Measurements from ENCODE around the gene C8G.

C8G gene

DNA sequence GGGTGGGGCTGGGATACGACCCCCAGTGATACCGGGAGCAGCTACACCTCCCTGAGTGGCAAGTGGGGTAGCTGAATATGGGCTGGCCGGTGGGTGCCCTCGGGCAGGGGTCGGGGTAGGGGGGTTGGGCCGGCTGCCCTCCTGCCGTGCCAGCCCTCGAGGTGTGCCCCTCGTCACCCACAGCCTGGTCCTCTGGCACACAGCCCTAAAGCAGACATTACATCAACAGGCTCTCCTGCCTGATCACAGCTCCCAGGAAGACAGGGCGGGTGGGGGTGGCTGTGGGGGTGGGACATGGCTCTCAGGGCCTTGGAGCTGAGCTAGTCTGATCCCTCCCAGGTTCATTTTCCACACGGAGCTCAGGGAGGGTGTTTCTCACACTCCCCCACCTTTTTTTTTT, 23.7 kb upstream of the C8G start:
- no peak for DNase-seq

DNA sequence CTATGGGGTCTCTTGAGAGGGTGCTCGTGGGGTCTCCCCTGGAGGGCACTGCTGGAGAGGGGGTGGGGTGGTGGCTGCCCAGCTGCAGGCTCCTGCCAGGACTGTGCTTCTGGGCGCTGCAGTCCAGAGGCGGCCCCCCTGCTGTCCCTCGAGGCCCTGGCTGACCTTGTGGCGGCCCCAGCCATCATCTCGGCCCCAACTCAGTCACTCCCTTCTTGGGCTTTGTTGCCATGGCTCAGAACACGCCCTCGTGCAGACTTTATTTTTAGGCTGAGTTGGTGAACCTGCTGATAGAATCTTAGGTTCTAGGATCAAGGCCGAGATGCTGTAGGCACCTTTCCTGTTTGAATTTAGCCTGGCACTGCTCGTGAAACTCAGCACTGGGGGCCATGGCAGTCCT, 23.3 kb upstream of the C8G start:
- DNase-seq, result no peak

DNA sequence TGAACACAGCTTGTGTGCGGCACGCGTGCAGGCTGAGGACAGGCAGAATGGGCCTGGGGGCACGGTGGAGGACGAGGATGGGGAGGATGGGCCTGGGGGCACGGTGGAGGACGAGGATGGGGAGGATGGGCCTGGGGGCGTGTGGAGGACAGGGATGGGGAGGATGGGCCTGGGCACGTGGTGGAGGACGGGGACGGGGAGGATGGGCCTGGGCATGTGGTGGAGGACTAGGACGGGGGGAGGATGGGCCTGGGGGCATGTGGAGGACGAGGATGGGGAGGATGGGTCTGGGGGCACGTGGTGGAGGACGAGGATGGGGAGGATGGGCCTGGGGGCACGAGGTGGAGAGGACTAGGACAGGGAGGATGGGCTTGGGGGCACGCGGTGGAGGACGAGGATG, 22.5 kb upstream of the C8G start:
- no peak for DNase-seq

DNA sequence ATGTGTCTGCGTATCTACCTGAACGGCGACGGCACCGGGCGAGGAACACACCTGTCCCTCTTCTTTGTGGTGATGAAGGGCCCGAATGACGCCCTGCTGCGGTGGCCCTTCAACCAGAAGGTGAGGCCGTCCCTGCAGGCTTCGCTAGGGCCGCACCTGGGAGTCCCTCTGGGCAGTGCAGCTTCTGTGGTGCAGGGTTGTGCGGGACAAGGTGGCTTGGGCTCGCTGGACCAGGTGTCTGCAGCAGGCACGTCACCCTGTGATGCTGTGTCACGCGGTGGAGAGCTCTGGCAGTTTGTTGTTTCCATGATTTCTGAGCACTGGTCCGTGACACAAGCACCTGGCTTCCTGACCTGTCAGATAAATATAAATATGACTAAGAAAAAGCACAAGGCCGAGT, 21.2 kb upstream of the C8G start:
- no peak for DNase-seq

DNA sequence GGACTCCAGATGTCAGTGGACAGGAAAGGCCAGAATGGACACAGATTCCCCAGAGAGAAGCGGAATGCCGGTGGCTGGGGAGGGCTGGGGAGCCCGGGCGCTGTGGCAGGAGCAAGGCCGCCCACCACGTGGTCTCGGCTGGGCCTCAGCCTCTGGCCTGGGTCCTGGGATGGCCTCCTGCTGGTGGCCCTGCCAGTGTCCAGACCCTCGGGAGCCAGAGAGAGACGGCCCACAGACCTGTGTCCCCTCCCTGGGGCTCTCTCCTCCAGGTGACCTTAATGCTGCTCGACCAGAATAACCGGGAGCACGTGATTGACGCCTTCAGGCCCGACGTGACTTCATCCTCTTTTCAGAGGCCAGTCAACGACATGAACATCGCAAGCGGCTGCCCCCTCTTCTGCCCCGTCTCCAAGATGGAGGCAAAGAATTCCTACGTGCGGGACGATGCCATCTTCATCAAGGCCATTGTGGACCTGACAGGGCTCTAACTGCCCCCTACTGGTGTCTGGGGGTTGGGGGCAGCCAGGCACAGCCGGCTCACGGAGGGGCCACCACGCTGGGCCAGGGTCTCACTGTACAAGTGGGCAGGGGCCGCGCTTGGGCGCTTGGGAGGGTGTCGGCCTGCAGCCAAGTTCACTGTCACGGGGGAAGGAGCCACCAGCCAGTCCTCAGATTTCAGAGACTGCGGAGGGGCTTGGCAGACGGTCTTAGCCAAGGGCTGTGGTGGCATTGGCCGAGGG, 19.5 kb upstream of the C8G start:
- no peak for DNase-seq

DNA sequence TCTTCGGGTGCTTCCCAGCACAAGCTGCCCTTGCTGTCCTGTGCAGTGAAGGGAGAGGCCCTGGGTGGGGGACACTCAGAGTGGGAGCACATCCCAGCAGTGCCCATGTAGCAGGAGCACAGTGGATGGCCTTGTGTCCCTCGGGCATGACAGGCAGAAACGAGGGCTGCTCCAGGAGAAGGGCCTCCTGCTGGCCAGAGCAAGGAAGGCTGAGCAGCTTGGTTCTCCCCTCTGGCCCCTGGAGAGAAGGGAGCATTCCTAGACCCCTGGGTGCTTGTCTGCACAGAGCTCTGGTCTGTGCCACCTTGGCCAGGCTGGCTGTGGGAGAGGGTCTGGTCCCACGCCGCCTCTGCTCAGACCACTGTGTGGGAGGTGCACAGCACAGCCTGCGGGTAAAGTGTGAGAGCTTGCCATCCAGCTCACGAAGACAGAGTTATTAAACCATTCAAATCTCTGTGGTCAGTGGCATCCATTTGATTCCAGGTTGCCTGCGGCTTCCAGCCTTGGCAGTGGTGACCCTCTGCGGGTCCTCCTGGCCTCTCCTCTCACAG, 18.8 kb upstream of the C8G start:
- no peak for DNase-seq

DNA sequence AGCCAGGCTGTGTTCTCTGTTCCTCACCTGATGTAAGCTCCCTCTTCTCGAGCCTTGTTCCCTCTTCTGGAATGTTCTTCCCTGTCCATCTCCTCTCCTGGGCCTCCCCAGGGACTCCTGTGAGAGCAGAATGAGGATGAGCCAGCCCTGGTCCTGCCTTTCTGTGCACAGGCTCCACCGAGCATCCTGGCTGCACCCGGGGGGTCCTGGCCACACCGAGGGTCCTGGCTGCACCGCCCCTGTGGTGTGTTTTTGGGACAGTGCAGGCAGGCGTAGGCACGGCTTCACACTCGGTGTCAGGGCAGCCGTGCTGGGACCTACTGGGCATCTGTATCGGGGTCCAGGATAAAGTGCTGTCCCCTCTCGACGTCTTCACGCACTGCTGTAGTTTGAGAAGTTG, 18.3 kb upstream of the C8G start:
- DNase-seq, result no peak

DNA sequence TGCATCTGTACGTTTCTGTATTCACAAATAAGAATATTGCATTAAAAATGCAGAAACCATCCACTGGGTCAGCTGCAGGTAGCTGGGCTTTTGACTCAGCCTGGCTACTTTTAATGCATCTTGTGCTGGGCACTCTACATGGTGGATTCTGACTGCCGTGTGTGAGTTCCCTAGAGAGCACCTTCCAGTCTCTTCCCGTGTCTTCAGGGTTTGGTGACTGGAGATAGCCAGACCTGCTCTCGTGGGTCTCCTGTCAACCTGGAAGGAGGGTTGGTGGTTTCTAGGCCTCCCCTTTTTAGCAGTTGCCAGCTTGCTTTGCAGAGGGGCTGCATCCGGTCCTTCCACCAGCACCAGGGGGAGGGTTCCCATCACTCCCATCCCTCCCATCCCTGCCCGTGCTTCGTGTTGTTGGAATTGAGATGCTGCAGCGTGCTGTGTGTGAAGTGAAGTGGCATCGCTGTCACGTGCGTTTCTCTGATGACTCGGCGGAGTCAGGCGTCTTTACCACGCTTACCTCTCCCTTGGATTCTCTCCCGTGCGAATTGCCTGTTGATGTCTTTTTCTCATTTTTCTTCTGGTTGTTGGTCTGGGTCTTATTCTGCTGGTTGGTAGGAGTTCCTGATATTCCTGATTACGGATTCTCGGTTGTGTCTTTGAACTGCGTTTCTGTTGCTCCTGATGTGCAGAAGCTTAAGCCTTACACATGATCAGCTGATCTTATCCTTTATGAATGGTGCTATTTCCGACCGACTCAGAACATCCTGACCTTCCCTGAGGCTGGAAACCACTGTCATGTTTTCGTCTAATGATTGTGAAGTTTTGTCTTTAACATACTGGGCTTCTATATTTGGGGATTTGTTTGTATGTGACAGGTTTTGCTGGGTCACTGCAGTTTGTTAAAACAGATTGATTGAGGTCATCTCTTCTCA, 17.4 kb upstream of the C8G start:
- no peak for DNase-seq

DNA sequence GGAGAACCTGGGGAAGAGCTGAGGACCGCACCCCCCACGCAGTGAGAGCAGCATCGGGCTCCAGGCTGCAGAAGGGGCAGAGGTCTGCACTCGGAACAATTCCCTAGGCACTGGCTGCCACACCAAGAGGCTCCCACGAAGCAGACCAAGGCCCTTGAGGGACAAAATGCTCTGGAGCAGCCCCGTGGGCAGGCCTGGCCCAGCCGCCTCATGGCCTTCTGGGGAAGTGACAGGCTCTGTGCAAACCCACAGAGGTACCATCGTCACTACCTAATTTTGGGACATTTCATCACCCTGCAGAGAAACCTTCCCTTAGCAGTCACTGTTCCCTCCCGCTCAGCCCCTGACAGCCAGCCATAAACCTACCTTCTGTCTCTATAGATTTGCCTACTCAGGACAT, 16.5 kb upstream of the C8G start:
- no peak for DNase-seq

DNA sequence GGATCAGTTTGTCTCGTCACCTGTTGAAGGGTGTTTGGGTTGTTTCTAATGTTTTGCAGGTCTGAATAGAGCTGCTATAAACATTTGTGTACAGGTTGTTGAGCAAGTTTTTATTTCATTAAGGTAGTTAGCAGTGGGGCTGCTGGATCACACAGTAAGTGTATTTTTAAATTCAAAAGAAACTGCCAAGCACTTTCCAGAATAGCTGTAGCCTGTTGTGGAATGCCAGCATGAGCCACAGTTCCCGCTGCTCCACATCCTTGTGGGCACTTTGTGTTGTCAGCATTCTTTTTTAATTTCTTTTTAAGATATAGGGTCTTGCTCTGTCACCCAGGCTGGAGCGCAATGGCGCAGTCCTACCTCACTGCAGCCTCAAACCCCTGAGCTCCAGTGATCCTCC, 15.0 kb upstream of the C8G start:
- DNase-seq, result no peak

DNA sequence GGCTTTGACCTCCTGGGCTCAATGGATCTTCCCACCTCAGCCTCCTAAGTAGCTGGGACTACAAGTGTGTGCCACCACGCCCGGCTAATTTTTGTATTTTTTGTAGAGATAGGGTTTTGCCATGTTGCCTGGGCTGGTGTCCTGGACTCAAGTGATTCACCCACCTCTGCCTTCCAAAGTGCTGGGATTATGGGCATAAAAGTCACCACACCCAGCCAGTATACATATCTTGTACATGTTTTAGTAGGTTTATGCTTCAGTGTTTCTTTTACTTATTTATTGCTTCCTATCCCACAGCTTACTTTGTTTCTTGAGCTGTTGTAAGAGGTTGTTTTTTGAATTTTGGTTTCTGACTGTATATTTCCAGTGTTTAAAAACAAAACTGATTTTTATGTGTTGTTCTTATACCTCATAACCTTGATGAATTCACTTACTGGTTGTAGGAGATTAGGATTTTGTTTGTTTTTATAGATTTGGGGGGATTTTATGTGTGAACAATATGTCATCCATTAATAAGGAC, 13.4 kb upstream of the C8G start:
- DNase-seq, result no peak

DNA sequence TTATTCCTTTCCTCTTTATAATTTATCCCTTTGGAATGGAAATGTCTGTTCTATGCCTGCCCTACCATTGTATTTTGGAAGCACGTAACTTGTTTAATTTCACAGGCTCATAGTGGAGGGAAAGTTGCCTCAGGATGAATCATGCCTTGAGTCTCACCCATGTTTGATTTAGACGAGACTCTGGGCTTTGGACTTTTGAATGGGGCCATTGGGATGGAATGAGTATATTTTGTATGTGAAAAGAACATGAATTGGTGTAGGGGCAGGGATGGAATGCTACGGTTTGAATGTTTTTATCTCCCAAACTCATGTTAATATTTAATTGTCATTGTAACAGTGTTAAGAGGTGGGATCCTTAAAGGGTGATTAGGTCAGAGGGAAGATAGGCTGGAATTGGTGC, 10.8 kb upstream of the C8G start:
- no peak for DNase-seq

DNA sequence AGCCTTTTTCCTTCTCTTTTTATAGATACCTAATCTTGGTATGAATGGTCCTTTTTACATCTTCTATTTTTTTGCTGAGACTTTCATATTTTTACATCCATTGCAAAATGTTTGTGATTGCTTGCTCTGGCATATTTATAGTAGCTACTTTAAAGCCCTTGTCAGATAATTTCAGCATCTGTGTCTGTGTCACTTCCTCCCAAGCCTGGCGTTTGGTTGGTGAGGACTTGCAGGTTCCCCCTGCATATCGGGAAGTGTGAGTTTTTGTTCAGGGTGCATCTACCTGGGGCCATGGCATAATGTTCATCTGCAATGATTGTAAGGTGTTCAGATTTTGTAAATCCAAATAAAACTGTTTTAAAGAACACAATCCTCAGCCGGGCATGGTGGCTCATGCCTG, 9.4 kb upstream of the C8G start:
- no peak for DNase-seq

DNA sequence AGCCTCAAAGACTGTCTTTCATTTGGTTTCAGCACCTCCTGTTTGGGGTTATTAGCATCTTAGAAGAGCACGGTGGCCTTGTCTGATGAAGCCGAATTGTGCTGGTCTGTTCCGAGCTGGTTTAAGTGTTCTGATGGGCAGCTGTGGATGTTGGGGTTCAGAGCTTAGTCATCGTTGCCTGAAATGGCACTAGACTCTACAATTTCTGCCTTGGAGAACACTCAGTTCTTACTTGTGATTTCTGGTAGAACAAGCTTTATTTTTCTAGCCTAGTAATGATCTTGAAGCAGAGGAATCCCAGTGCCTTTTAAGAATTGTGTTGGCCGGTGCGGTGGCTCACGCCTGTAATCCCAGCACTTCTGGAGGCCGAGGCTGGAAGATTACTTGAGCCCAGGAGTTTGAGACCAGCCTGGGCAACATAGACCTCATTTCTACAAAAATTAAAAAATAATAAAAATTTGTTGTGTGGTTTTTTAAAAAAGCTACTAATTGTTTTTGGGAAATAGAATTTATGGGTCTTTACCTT, 8.3 kb upstream of the C8G start:
- DNase-seq, result no peak

DNA sequence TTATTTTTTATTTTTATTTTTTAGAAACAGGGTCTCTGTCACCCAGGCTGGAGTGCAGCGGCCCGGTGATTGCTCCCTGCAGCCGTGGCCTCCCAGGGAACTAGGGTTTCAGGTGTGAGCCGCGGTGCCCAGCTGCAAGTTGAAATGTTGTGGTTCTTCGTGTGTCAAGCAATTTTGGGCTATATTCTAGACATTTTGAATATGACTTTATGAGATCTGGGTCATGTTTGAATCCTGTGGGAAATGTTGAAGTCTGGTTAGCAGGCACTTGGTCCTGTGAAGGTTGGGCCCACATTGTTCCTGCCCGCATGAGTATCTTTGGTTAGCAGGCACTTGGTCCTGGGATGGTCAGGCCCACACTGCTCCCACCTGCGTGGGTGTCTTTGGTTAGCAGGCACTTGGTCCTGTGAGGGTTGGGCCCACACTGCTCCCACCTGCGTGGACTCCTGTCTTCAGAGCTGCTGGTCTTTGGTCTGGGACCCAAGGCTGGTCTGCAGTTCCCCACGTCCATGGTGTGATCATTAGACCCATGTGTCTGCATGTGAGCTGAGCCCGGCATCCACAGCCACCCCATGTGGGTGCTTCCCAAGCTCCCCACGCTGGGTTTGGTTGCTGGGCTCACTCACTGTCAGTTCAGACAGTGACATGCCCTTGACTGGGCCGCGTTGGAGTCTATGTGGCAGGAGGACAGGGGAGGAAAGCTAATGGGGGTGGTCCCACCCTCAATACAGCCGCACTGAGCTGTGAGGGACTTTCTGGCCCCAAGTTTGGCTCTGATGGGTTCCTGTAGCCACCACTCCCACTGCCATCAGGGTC, 7.6 kb upstream of the C8G start:
- no peak for DNase-seq

DNA sequence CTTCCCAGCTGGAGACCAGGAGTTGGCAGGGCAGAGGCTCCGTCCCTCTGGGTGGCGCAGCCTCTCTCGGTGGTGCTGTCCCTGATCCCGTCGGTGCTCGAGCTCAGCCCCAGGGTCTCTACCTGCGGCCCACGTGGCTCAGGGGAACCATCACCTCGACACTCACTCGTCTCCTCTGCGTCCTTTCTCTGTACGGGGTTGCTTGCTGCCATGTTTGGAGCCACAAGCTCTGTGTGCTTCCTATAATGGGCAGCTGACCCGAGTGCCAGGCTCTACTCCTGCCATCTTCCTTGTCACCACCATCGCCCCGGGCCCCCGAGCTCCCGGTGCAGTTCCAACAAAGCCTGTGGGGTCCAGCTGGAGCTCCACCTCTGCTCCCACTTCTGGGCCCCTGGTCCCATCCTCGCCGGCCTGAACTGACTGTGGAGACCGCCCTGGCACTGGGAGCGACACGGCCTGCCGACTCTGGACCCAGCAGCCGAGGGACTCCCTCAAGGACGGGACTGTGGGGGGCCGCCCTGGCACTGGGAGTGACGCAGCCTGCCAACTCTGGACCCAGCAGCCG, 5.5 kb upstream of the C8G start:
- DNase-seq, result no peak

DNA sequence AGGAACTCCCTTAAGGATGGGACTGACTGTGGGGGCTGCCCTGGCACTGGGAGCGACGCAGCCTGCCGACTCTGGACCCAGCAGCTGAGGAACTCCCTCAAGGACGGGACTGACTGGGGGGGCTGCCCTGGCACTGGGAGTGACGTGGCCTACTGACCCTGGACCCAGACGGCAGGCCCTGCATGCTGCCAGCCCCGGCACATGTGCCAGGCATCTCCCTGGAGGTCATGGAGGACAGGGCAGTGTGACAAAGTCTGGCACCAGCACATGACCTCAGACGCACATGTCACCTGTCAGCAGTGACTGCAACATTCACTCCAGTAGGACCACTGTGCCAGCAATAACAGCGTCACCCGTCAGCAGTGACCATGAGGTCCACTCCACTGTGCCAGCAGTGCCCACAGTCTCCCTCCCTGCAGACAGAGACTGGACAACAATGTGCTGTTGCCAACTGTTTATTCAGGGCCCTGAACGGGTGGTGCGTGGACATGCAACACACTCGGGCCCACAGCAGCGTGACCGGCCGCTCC, 5.0 kb upstream of the C8G start:
- DNase-seq, result no peak

DNA sequence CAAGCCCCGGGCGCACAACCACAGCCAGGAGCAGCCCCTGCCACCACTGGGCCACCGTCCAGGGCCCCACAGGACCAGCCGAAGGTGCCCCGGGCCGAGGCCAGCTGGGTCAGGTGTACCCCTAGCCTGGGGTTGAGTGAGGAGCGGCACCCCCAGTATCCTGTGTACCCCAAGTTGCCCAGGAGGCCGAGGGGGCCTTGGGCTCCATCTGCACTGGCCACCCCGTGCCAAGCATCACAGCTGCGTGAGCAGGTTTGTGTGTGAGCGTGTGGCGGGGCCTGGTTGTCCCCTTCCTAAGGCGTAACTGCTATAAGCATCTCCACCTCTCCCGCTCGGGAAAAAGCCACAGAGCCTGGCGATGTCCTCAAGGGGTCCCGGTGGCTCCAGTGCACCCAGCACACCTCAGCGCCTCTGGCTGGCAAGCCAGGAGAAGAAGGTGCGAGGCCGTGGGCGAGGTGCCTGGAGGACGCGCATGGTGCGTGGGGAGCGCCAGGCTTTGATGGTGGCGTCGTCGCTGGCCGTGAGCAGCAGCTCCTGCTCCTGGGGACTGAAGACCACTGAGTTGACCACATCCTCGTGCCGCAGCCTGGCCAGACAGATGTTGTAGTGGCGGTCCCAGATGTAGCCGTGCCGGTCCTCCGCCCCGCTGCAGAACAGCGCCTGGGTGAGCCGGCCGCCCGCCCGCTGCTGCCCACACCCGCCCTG, 4.4 kb upstream of the C8G start:
- no peak for DNase-seq

DNA sequence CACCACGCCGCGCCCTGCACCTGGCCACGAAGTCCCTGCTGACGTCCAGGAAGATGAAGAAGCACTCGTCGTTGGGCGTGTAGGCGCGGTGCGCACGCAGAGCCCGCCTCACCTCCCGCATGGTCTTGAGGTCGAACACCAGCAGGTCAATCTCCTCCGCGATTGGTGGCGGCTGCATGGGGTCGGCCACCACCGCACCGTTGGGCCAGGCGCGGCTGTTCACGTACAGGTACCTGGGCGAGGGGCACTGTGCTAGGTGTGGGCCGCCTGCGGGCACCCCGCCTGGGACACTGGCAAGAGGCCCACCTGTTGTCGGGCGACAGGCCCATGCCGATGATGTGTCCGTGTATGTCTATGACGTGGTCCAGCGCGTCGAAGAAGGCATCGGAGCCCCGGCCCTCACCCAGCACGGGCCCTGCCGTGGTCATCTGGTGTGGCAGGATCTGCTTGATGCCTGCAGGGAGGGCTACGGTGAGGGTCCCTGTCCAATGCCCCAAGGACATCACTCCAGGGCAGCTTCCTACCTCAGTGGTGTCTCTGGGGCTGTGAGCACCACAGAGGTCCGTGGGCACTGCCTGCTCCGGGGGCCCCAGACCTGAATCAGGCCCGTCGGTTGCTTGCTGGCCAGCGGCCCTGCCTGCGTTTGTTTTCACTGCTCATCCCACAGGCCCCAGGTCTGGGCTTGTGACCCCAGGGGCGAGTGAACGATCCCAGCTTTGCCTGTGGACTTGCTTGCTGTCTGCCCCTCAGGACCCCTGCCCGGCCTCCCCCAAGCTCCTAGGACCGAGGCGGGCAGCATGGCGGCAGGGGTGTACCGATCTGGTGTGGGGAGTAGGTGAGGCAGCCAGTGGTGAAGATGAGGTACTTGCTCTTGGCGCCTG, 3.6 kb upstream of the C8G start:
- no peak for DNase-seq

DNA sequence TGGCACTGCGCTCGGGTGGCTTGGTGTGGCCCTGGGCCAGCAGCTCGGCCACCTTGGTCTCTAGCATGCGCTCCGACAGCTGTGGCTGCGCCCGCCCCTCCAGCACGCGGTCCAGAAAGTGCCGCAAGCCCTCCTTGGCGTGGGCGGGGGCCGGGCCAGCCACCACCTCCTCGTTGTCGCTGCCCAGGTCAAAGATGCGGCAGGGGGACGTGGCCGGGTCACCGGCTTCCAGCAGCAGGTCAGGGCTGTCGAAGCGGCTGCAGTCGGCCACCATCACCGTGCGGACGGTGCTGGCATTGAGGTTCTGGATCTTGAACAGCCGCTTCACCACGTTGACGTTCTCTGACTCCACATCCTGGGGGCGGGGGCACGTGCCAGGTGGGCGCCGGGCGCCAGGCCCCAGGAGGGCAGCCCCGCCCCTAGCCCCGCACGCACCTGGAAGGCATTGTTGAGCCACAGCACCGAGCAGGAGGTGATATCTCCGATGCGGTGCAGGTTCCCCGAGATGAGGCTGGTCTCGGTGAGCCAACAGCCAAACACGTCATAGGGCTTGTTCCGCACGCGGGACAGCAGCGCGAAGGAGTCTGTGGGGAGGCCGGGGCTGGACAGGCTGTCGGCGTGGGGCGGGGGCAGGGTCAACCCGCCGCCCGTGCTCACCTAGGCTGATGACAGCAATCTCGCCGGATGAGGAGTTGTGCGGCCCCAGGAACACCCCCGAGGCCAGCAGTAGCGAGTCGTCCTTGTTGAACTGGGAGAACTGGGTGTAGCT, 2.7 kb upstream of the C8G start:
- DNase-seq, result no peak

All from NCI-H345 (cell line).